ENCODE measurements around the gene CNTNAP2. TPM values are rescaled to one million over a fixed set of nuclear protein-coding genes. Genes with fewer than 3 reads are reported as not detected.
"Not testable (repeated sequence)": the region's sequence is repeated elsewhere in the genome, so short reads cannot be mapped to it uniquely, and the experiment has no call there.

Gene CNTNAP2
- total RNA-seq, 1 donor = under 0.01 TPM

- H3K4me3 ChIP-seq (ENCODE audit: low read depth, low read length) = no peak overlapping the region
- no peak for TF ChIP-seq CTCF (IDR thresholded peaks at IDR 0.05; ENCODE audit: insufficient read depth, low read length)
- DNase-seq (ENCODE audit: low read depth) = no peak
These were observed 1592.3 kb downstream of the CNTNAP2 start for GRCh38 chr7:147708871-147709270.

GRCh38 chr7:147711447-147711846, 1594.8 kb downstream of the CNTNAP2 start:
- no peak overlapping the region for H3K4me3 ChIP-seq (ENCODE audit: low read depth, low read length)
- DNase-seq (ENCODE audit: low read depth) = no peak
- TF ChIP-seq CTCF (IDR thresholded peaks at IDR 0.05; ENCODE audit: insufficient read depth, low read length) = no peak

GRCh38 chr7:147721962-147722830, 1605.6 kb downstream of the CNTNAP2 start:
- DNase-seq (ENCODE audit: low read depth) = no peak
- H3K4me3 ChIP-seq (ENCODE audit: low read depth, low read length) = no peak overlapping the region
- no peak for TF ChIP-seq CTCF (IDR thresholded peaks at IDR 0.05; ENCODE audit: insufficient read depth, low read length)

- TF ChIP-seq CTCF (IDR thresholded peaks at IDR 0.05; ENCODE audit: insufficient read depth, low read length) = no peak
- no peak overlapping the region for H3K4me3 ChIP-seq (ENCODE audit: low read depth, low read length)
- DNase-seq (ENCODE audit: low read depth) = no peak
These were observed 1606.9 kb downstream of the CNTNAP2 start for GRCh38 chr7:147723536-147723935.

GRCh38 chr7:147731311-147731710, 1614.7 kb downstream of the CNTNAP2 start:
- H3K4me3 ChIP-seq (ENCODE audit: low read depth, low read length) = no peak overlapping the region
- DNase-seq (ENCODE audit: low read depth) = no peak
- TF ChIP-seq CTCF (IDR thresholded peaks at IDR 0.05; ENCODE audit: insufficient read depth, low read length) = no peak

- DNase-seq (ENCODE audit: low read depth); H3K4me3 ChIP-seq (ENCODE audit: low read depth, low read length): not testable (repeated sequence)
These were observed 1621.1 kb downstream of the CNTNAP2 start for GRCh38 chr7:147737559-147738214.

GRCh38 chr7:147742301-147742700, 1625.7 kb downstream of the CNTNAP2 start:
- no peak for DNase-seq (ENCODE audit: low read depth)
- TF ChIP-seq CTCF (IDR thresholded peaks at IDR 0.05; ENCODE audit: insufficient read depth, low read length) = no peak
- H3K4me3 ChIP-seq (ENCODE audit: low read depth, low read length) = no peak overlapping the region

All from fibroblast of the aortic adventitia (primary cell).